G401.6 (cell line): ENCODE measurements around the gene FXYD5.

Experiments used
- FAIRE-seq: peaks from 2 replicates; lab custom pipeline; 2012; peaks lifted over from hg19 to GRCh38; lab: Jason Lieb, UNC

The FXYD5 gene

DNA sequence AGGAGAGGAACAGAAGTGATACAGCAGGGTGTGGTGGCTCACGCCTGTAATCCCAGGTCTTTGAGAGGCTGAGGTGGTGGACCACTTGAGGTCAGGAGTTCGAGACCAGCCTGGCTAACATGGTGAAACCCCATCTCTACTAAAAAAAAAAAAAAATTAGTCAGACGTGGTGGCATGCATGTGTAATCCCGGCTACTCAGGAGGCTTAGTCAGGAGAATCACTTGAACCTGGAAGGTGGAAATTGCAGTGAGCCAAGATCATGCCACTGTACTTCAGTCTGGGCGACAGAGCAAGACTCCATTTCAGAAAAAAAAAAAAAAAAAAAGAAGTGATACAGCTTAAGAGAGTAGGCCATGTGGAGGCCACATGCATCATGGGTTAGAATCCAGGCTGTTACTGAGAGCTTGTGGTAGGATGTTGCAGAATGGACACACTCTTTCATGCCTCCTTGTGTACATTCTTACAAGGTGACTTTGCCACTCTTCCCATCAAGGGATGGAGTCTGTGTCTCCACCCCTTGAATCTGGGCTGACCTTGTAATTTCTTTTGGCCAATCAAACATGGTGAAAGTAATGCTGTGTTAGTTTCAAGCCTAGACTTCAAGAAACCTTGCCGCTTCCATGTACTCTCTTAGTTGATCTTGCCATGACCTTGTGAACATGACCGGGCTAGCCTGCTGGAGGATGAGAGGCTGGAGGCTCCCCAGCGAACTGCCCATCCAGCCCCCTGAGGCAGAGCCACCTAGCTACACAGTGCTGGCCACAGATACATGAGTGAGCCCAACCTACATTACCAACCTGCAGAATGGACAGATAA lies 61.7 kb downstream of the FXYD5 start:
- FAIRE-seq = no peak

DNA sequence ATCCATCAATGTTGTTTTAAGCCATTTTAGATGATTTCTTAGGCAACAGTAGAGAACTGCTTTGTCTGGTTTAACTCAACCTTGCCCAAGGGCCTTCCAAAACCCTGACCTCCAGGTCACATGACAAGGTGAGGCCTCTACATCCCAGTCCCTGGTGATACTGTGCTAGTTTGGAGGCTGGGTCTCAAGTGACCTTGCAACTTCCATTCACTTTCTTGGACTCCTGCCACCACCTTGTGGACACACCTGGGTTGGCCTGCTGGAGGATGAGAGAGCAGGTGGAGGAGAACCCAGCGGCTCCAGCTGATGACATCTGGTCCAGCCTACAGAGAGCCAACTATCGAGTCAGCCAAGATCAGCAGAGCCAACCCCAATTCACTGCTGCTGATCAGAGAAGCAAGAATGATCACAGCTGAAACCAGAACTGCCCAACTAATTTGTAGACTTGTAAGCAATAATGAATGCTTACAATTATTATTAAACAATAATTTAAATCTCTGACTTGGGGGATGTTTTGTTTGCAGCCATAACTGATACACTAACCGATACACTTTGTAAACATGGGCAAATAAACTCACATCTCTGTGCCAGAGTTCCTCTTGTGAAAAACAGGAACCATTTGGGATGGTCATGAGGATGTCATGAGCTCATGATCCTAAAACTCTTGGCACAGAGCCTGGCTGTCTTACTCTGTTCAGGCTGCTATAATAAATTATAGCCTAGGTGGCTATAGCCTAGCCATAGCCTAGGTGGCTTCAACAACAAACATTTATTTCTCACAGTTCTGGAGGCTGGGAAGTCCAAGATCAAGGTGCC lies 62.5 kb downstream of the FXYD5 start:
- no peak for FAIRE-seq

- FAIRE-seq = no peak
Observed at GRCh38 chr19:35217649-35217990, 63.1 kb downstream of the FXYD5 start.

DNA sequence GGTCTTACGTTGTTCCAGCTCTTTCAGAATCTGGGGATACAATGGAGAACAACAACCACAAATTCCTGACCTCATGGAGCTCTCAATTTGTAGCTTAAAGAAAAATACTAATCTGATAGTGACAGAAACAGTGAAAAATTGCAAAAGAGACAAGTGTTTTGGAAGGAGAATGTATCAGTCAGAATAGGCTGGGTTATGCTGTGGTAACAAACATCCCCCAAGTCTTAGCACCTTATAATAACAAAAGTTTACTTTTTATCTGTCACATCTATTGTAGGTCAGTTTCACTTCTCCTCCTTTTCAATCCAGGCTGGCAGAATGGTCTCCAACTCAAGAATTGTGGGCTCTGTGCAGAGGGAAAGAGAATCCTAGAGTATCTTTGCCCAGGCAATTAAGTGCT lies 64.5 kb downstream of the FXYD5 start:
- FAIRE-seq = no peak
